ENCODE results near the gene CRKL.

DNA sequence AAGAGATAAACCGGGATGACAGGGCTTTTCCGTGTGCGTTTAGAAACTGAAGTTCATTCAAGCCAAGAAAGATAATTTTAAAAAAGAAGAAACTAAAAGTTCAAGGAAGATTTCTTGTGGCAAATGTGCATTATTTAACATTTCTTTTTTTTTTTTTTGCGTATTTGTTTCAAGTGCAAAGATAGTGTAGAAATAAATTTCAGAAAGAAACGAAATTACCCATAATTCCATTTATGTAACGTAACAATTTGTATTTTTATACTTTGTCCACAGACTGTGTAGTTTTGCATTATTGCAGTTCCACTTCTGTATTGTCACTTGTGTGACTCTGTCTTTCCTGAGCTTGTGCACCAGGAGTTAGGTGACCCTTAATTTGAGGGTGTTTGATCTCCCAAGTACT, 34.4 kb upstream of the CRKL start:
- TF ChIP-seq, protein P1, sequence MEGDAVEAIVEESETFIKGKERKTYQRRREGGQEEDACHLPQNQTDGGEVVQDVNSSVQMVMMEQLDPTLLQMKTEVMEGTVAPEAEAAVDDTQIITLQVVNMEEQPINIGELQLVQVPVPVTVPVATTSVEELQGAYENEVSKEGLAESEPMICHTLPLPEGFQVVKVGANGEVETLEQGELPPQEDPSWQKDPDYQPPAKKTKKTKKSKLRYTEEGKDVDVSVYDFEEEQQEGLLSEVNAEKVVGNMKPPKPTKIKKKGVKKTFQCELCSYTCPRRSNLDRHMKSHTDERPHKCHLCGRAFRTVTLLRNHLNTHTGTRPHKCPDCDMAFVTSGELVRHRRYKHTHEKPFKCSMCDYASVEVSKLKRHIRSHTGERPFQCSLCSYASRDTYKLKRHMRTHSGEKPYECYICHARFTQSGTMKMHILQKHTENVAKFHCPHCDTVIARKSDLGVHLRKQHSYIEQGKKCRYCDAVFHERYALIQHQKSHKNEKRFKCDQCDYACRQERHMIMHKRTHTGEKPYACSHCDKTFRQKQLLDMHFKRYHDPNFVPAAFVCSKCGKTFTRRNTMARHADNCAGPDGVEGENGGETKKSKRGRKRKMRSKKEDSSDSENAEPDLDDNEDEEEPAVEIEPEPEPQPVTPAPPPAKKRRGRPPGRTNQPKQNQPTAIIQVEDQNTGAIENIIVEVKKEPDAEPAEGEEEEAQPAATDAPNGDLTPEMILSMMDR (IDR thresholded peaks at IDR 0.05; ENCODE audit: insufficient read depth, low read length): no peak
- TF ChIP-seq GABPA (IDR thresholded peaks at IDR 0.05; ENCODE audit: low read depth) (no peak), POLR2AphosphoS5 (IDR thresholded peaks at IDR 0.05; ENCODE audit: low read depth) (no peak), SPI1 (IDR thresholded peaks at IDR 0.05; ENCODE audit: borderline replicate concordance, low read depth) (no peak)
- TF ChIP-seq, protein P2, sequence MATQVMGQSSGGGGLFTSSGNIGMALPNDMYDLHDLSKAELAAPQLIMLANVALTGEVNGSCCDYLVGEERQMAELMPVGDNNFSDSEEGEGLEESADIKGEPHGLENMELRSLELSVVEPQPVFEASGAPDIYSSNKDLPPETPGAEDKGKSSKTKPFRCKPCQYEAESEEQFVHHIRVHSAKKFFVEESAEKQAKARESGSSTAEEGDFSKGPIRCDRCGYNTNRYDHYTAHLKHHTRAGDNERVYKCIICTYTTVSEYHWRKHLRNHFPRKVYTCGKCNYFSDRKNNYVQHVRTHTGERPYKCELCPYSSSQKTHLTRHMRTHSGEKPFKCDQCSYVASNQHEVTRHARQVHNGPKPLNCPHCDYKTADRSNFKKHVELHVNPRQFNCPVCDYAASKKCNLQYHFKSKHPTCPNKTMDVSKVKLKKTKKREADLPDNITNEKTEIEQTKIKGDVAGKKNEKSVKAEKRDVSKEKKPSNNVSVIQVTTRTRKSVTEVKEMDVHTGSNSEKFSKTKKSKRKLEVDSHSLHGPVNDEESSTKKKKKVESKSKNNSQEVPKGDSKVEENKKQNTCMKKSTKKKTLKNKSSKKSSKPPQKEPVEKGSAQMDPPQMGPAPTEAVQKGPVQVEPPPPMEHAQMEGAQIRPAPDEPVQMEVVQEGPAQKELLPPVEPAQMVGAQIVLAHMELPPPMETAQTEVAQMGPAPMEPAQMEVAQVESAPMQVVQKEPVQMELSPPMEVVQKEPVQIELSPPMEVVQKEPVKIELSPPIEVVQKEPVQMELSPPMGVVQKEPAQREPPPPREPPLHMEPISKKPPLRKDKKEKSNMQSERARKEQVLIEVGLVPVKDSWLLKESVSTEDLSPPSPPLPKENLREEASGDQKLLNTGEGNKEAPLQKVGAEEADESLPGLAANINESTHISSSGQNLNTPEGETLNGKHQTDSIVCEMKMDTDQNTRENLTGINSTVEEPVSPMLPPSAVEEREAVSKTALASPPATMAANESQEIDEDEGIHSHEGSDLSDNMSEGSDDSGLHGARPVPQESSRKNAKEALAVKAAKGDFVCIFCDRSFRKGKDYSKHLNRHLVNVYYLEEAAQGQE (IDR thresholded peaks at IDR 0.05; ENCODE audit: insufficient replicate concordance, low read depth): no peak
